Measurements from ENCODE around the gene P4HA2.

GRCh38 chr5:132238901-132239500 is 11.3 kb upstream of the P4HA2 start:
- TF ChIP-seq PATZ1 (CRISPR knock-in tag; IDR thresholded peaks at IDR 0.05; ENCODE audit: borderline replicate concordance) = no peak
- TF ChIP-seq, protein P1, sequence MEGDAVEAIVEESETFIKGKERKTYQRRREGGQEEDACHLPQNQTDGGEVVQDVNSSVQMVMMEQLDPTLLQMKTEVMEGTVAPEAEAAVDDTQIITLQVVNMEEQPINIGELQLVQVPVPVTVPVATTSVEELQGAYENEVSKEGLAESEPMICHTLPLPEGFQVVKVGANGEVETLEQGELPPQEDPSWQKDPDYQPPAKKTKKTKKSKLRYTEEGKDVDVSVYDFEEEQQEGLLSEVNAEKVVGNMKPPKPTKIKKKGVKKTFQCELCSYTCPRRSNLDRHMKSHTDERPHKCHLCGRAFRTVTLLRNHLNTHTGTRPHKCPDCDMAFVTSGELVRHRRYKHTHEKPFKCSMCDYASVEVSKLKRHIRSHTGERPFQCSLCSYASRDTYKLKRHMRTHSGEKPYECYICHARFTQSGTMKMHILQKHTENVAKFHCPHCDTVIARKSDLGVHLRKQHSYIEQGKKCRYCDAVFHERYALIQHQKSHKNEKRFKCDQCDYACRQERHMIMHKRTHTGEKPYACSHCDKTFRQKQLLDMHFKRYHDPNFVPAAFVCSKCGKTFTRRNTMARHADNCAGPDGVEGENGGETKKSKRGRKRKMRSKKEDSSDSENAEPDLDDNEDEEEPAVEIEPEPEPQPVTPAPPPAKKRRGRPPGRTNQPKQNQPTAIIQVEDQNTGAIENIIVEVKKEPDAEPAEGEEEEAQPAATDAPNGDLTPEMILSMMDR (IDR thresholded peaks at IDR 0.05 in 2 of 3, conservative IDR thresholded peaks at IDR 0.05 in 1 of 3; ENCODE audit: insufficient read depth in 2 of 3, low read depth in 1 of 3, low read length in 3 of 3) = no peak
- no peak for TF ChIP-seq ZNF609 (CRISPR knock-in tag; IDR thresholded peaks at IDR 0.05; ENCODE audit: borderline replicate concordance)
- no peak for TF ChIP-seq RBBP5 (IDR thresholded peaks at IDR 0.05; ENCODE audit: borderline replicate concordance, insufficient read depth, low read length, poor library complexity, severe bottlenecking)
- TF ChIP-seq, protein P2, sequence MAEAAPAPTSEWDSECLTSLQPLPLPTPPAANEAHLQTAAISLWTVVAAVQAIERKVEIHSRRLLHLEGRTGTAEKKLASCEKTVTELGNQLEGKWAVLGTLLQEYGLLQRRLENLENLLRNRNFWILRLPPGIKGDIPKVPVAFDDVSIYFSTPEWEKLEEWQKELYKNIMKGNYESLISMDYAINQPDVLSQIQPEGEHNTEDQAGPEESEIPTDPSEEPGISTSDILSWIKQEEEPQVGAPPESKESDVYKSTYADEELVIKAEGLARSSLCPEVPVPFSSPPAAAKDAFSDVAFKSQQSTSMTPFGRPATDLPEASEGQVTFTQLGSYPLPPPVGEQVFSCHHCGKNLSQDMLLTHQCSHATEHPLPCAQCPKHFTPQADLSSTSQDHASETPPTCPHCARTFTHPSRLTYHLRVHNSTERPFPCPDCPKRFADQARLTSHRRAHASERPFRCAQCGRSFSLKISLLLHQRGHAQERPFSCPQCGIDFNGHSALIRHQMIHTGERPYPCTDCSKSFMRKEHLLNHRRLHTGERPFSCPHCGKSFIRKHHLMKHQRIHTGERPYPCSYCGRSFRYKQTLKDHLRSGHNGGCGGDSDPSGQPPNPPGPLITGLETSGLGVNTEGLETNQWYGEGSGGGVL (CRISPR knock-in tag; IDR thresholded peaks at IDR 0.05) = no peak
- no peak for TF ChIP-seq TFE3 (CRISPR knock-in tag; IDR thresholded peaks at IDR 0.05)
- TF ChIP-seq KDM4B (IDR thresholded peaks at IDR 0.05; ENCODE audit: borderline replicate concordance in 2 of 2, low read depth in 1 of 2) = no peak
- TF ChIP-seq CHCHD3 (CRISPR knock-in tag; IDR thresholded peaks at IDR 0.05) = no peak

Data from K562 (cell line).